ENCODE data around the gene POLR3F.

DNA sequence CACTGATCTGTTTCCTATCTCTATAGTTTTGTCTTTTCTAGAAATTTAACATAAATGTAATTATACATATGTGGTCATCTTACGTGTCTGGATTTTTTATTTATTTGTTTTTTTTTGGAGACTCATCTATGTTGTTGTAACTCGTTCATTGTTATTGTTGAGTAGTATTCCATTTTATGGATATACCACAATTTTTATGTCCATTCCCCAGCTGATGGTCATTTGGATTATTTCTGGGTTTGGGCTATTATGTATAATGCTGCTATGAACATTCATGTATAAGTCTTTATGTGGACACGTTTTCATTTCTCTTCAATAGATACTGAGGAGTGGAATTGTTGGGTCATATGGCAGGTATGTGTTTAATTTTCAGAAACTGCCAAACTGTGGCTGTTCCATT is 10.6 kb upstream of the POLR3F start:
- TF ChIP-seq, protein P1, sequence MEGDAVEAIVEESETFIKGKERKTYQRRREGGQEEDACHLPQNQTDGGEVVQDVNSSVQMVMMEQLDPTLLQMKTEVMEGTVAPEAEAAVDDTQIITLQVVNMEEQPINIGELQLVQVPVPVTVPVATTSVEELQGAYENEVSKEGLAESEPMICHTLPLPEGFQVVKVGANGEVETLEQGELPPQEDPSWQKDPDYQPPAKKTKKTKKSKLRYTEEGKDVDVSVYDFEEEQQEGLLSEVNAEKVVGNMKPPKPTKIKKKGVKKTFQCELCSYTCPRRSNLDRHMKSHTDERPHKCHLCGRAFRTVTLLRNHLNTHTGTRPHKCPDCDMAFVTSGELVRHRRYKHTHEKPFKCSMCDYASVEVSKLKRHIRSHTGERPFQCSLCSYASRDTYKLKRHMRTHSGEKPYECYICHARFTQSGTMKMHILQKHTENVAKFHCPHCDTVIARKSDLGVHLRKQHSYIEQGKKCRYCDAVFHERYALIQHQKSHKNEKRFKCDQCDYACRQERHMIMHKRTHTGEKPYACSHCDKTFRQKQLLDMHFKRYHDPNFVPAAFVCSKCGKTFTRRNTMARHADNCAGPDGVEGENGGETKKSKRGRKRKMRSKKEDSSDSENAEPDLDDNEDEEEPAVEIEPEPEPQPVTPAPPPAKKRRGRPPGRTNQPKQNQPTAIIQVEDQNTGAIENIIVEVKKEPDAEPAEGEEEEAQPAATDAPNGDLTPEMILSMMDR (IDR thresholded peaks at IDR 0.05) = no peak
- TF ChIP-seq ZFX (IDR thresholded peaks at IDR 0.05; ENCODE audit: borderline replicate concordance) = no peak
